ENCODE data around the gene KCNQ2.
"Not testable (repeated sequence)": the region's sequence is repeated elsewhere in the genome, so short reads cannot be mapped to it uniquely, and the experiment has no call there.

The KCNQ2 gene

DNA sequence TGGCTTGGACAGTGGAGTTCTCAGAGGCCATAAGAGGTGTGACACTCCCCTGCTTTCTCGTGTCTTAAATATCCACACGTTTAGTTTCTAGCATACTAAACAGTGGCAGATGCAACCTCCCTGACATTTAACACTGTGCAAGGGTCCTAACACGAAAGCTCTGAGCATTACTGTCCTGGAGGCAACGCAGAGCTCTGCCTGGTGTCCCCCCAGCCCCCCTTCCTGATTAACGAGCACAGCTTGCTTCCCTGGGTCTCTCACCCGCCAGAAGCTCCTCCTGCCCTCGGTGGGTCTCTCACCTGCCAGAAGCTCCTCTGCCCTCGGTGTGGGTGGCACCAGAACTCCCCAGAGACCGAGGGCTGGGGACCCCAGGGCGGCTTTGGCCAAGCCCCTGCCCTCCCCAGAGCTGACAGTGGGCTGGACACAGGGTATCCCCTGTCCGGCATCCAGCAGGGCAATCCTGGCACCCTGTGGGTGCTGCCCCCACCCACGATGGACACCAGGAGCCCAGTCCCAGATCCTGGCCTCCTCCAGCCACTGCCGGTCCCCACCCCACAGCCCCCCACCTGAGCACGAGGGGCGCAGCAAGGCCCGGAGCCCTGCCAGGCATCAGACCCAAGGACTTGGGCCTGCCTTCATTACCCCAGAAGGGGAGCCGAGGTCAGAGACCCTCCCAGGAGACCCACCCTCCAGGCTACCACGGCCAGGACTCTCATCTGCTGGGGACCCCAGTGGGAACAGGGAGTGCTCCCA, 12.4 kb upstream of the KCNQ2 start:
- TF ChIP-seq, protein P1, sequence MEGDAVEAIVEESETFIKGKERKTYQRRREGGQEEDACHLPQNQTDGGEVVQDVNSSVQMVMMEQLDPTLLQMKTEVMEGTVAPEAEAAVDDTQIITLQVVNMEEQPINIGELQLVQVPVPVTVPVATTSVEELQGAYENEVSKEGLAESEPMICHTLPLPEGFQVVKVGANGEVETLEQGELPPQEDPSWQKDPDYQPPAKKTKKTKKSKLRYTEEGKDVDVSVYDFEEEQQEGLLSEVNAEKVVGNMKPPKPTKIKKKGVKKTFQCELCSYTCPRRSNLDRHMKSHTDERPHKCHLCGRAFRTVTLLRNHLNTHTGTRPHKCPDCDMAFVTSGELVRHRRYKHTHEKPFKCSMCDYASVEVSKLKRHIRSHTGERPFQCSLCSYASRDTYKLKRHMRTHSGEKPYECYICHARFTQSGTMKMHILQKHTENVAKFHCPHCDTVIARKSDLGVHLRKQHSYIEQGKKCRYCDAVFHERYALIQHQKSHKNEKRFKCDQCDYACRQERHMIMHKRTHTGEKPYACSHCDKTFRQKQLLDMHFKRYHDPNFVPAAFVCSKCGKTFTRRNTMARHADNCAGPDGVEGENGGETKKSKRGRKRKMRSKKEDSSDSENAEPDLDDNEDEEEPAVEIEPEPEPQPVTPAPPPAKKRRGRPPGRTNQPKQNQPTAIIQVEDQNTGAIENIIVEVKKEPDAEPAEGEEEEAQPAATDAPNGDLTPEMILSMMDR (conservative IDR thresholded peaks at IDR 0.05; ENCODE audit: control insufficient read depth, insufficient read depth, low read depth, low read length) = no peak
- H3K4me3 ChIP-seq (ENCODE audit: control insufficient read depth, low read depth, low read length) = no peak overlapping the region
- DNase-seq (ENCODE audit: low read depth) = no peak

DNA sequence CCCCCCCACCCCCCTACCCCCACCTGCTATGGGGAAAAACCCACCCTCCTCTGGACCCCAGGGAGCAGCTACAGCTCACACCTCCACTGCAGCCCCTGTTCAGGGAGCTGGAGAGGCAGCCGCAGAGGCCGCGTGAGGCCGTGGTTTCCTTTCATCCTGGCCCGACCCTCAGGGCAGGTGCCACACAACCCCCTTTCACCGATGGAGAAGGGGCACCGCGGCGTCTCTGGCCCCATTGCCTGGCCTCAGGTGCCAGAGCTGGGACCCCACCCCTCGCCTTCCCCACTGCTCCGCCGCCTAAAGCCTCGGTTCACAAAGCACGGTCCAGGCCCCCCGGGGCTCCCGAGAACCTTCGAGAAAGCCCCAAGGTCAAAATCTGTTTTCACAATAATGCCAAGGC, 11.8 kb upstream of the KCNQ2 start:
- H3K4me3 ChIP-seq (ENCODE audit: control insufficient read depth, low read depth, low read length) = no peak overlapping the region
- TF ChIP-seq, protein P1 (conservative IDR thresholded peaks at IDR 0.05; ENCODE audit: control insufficient read depth, insufficient read depth, low read depth, low read length) = no peak
- DNase-seq (ENCODE audit: low read depth) = no peak

DNA sequence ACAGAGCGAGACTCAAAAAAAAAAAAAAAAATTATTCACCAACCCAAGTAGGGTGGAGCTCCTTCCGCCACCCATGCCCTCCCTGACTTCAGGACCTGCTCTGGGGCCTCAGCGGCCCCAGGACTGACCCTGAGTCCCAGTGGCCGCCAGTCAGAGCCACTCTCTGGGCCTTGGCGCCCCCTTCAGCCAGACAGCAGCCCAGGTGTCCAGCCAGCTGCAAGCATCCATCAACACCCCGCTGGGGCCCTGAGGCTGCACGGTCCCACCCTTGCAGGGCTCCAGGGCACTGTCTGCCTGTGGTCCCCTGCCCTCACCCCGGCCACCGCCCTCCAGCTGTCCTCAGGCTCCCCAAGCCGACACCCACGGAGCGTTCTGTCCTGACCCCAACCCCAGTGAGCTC, 11.4 kb upstream of the KCNQ2 start:
- TF ChIP-seq, protein P1 (conservative IDR thresholded peaks at IDR 0.05; ENCODE audit: control insufficient read depth, insufficient read depth, low read depth, low read length) = no peak
- no peak for DNase-seq (ENCODE audit: low read depth)
- no peak overlapping the region for H3K4me3 ChIP-seq (ENCODE audit: control insufficient read depth, low read depth, low read length)

DNA sequence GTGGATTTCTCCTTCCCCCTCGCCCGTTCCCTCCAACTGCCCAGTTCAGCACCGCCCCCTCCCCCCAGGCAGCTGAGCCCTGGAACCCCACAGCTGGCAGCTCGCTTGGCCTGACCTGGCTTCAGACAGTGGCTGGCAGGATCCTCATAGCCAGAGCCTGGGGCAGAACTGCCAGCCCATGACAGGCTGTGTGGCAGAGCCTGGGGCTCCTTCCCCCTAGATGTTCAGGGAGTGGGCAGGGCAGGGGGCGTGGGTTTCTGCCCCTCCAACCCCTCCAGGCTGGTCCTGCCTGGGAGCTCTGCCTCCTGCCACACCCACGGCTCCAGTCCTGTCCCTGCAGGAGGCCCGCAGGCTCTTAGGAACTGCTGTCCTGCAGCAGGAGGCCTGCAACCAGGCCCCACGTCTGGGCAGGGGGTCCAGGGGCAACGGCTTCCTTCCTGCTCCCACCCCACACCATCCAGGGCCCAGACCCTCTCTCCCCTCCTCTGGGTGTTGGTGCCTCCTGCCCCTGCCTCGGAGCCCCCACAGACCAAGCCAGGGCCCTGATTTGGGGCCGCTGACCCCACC, 9.6 kb upstream of the KCNQ2 start:
- TF ChIP-seq, protein P1 (conservative IDR thresholded peaks at IDR 0.05; ENCODE audit: control insufficient read depth, insufficient read depth, low read depth, low read length) = no peak
- no peak for DNase-seq (ENCODE audit: low read depth)
- H3K4me3 ChIP-seq (ENCODE audit: control insufficient read depth, low read depth, low read length) = no peak overlapping the region

DNA sequence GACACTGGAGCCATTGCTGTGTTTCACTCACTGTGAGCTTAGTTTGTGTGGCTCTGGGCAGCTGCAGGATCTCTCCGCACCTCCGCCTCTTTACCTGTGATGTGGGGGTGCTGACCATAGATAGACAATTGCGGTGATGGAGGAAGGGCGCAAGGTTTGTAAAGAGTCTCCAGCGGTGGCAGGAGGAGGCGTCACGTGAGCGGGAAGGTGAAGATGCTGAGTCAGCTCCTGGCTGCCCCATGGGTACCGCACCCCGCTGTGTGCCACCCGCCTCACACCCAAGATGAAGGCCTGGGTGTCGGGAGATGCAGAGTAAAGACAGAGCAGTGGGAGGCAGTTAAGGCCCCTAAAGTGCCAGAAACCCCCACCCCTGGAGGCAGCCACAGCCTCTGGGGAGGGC, 9.0 kb upstream of the KCNQ2 start:
- TF ChIP-seq, protein P1 (conservative IDR thresholded peaks at IDR 0.05; ENCODE audit: control insufficient read depth, insufficient read depth, low read depth, low read length) = no peak
- no peak for DNase-seq (ENCODE audit: low read depth)
- H3K4me3 ChIP-seq (ENCODE audit: control insufficient read depth, low read depth, low read length) = no peak overlapping the region

DNA sequence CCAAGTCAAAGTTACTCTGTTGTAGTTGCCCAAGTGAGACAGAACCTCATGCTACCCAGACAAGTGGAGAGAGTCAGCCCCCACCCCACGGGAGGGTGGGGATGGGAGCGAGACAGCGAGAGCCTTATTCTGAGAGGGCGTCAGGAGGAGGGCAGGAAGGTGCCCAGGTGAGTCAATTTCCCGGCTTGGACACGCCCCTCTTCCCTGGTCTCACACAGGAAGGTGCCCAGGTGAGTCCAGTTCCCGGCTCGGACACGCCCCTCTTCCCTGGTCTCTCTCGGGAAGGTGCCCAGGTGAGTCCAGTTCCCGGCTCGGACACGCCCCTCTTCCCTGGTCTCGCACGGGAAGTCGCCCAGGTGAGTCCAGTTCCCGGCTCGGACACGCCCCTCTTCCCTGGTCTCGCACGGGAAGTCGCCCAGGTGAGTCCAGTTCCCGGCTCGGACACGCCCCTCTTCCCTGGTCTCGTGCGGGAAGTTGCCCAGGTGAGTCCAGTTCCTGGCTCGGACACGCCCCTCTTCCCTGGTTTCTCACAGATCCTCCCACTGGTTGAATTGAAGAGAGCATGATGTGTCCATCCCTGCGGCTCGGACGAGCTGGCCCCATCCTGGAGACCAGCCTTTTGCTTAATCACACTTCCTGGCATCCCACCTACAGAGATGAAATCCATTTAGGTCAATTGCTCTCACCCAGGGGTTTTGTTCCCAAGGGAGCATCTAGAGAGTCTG, 7.4 kb upstream of the KCNQ2 start:
- not testable (repeated sequence) for H3K4me3 ChIP-seq (ENCODE audit: control insufficient read depth, low read depth, low read length); DNase-seq (ENCODE audit: low read depth)

Data from fibroblast of mammary gland (primary cell).